ENCODE measurements around the gene ACVR1. TPM values are rescaled to one million over a fixed set of nuclear protein-coding genes. Genes with fewer than 3 reads are reported as not detected.

ACVR1 gene
- total RNA-seq, 3 donors from 2014 or later = 14.7 to 38.4 (median 15.8) TPM

- no peak overlapping the region for H3K4me3 ChIP-seq
- TF ChIP-seq, protein P1, sequence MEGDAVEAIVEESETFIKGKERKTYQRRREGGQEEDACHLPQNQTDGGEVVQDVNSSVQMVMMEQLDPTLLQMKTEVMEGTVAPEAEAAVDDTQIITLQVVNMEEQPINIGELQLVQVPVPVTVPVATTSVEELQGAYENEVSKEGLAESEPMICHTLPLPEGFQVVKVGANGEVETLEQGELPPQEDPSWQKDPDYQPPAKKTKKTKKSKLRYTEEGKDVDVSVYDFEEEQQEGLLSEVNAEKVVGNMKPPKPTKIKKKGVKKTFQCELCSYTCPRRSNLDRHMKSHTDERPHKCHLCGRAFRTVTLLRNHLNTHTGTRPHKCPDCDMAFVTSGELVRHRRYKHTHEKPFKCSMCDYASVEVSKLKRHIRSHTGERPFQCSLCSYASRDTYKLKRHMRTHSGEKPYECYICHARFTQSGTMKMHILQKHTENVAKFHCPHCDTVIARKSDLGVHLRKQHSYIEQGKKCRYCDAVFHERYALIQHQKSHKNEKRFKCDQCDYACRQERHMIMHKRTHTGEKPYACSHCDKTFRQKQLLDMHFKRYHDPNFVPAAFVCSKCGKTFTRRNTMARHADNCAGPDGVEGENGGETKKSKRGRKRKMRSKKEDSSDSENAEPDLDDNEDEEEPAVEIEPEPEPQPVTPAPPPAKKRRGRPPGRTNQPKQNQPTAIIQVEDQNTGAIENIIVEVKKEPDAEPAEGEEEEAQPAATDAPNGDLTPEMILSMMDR (IDR thresholded peaks at IDR 0.05) = no peak
- no peaks in the 10 kb centered on the region for H3K9me3 ChIP-seq
- intact Hi-C loops (cut with DNase I, micrococcal nuclease) = no loop called here
- no peaks in the 10 kb centered on the region for H3K4me1 ChIP-seq (ENCODE audit: low read depth)
- ATAC-seq (no peak), DNase-seq (peak in 1 of 3 donors; percentile 28)
- H3K36me3 ChIP-seq (ENCODE audit: low read depth) = no peaks in the 10 kb centered on the region
These were observed 124.6 kb downstream of the ACVR1 start for GRCh38 chr2:157751462-157752058.

- Histone ChIP-seq H3K36me3 (ENCODE audit: low read depth) (no peaks in the 10 kb centered on the region), H3K4me3 (no peak overlapping the region), H3K9me3 (no peaks in the 10 kb centered on the region), H3K4me1 (ENCODE audit: low read depth) (no peaks in the 10 kb centered on the region)
- no peak for ATAC-seq
- TF ChIP-seq, protein P1 (IDR thresholded peaks at IDR 0.05) = no peak
- intact Hi-C loops (cut with DNase I, micrococcal nuclease) = no loop called here
- no peak for DNase-seq
These were observed 126.4 kb downstream of the ACVR1 start for GRCh38 chr2:157749684-157750083.

DNA sequence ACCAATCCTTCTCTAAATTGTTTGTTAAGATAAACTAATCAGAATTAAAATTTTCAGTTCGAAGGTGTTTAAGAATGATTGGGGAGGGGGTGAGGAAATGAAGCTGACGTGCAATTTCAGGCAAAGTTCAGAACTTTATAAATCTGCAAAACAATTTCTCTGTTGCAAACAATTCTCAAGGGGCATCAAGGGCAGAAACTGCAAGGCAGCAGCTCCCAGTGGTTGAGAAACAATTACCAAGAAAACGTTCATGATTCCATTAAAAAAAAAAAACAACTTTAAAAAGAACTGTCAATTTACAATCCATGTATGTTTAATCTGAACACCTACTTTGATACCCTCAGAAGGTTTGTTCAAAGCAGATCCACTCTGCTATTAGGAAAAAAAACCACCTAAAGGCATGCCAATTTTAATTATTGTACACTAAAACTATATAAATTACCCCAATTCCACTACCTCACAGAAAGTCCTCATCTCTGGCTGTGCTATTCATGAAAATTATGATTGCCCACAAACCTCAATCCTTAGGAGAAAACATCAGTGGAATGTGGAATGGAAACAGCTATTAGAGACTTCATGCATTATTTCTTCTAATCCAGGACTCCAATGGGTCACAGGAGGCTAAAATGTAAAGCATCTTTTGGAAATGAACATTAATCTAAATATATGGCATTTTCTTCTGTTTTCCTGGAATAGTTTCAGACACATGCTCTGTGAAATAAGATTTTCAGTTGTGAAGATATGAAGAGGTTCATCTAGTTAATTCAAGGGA is 127.6 kb downstream of the ACVR1 start:
- TF ChIP-seq, protein P1 (IDR thresholded peaks at IDR 0.05) = no peak
- ATAC-seq (no peak), DNase-seq (no peak)
- Histone ChIP-seq H3K4me3 (no peak overlapping the region), H3K36me3 (ENCODE audit: low read depth) (no peaks in the 10 kb centered on the region), H3K9me3 (no peaks in the 10 kb centered on the region), H3K4me1 (ENCODE audit: low read depth) (no peaks in the 10 kb centered on the region)
- intact Hi-C loops (cut with DNase I, micrococcal nuclease) = no loop called here

- DNase-seq (peak in 2 of 3 donors; percentile 5 to 36), ATAC-seq (peak; percentile 14)
- no peaks in the 10 kb centered on the region for H3K9me3 ChIP-seq
- H3K4me3 ChIP-seq = no peak overlapping the region
- TF ChIP-seq, protein P1 (IDR thresholded peaks at IDR 0.05) = no peak
- no peaks in the 10 kb centered on the region for H3K4me1 ChIP-seq (ENCODE audit: low read depth)
- intact Hi-C loops (cut with DNase I, micrococcal nuclease) = no loop called here
- H3K36me3 ChIP-seq (ENCODE audit: low read depth) = no peaks in the 10 kb centered on the region
These were observed 128.3 kb downstream of the ACVR1 start for GRCh38 chr2:157747695-157748370.

- H3K9me3 ChIP-seq = no peaks in the 10 kb centered on the region
- TF ChIP-seq, protein P1 (IDR thresholded peaks at IDR 0.05) = no peak
- no peak overlapping the region for H3K4me3 ChIP-seq
- H3K36me3 ChIP-seq (ENCODE audit: low read depth) = no peaks in the 10 kb centered on the region
- no peak for ATAC-seq
- intact Hi-C loops (cut with DNase I, micrococcal nuclease) = no loop called here
- H3K4me1 ChIP-seq (ENCODE audit: low read depth) = no peaks in the 10 kb centered on the region
- no peak for DNase-seq
These were observed 128.8 kb downstream of the ACVR1 start for GRCh38 chr2:157747280-157747679.

Measured in mucosa of descending colon (tissue), 3 donors.